ENCODE measurements around the gene GPR162. TPM values are rescaled to one million over a fixed set of nuclear protein-coding genes. Genes with fewer than 3 reads are reported as not detected.

Gene GPR162
- total and polyA plus RNA-seq, 7 donors = 1.2 to 16.1 (median 7.3) TPM

DNA sequence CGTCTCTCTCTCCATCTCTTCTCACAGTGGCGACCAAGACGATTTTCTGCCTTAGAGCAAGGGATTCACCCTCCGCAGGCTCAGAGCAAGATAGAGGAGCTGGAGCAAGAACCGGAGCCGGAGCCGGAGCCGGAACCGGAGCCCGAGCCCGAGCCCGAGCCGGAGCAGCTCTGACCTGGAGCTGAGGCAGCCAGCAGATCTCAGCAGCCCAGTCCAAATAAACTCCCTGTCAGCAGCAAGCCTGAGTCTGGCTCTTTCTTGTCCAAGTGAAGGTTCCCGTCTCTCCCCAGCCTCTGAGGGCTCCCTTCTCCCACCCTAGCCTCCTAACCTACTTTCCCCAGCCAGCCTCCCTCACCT lies 43.4 kb upstream of the GPR162 start:
- H3K4me1 ChIP-seq = peaks cover 0 to 34% (median 28%) of the 10 kb centered on the region in 4 donors
- no peaks in the 10 kb centered on the region for H3K36me3 ChIP-seq
- H3K9me3 ChIP-seq = no peaks in the 10 kb centered on the region
- peak overlapping the region; percentile 12 to 50 (median 46) for H3K4me3 ChIP-seq
- WGBS, 2 donors = 58 to 61% methylated on average over 14 of the region's 14 CpGs
- TF ChIP-seq POLR2A (IDR thresholded peaks at IDR 0.05) (no peak), POLR2AphosphoS5 (IDR thresholded peaks at IDR 0.05) (no peak), EP300 (IDR thresholded peaks at IDR 0.05) (no peak)
- TF ChIP-seq, protein P1, sequence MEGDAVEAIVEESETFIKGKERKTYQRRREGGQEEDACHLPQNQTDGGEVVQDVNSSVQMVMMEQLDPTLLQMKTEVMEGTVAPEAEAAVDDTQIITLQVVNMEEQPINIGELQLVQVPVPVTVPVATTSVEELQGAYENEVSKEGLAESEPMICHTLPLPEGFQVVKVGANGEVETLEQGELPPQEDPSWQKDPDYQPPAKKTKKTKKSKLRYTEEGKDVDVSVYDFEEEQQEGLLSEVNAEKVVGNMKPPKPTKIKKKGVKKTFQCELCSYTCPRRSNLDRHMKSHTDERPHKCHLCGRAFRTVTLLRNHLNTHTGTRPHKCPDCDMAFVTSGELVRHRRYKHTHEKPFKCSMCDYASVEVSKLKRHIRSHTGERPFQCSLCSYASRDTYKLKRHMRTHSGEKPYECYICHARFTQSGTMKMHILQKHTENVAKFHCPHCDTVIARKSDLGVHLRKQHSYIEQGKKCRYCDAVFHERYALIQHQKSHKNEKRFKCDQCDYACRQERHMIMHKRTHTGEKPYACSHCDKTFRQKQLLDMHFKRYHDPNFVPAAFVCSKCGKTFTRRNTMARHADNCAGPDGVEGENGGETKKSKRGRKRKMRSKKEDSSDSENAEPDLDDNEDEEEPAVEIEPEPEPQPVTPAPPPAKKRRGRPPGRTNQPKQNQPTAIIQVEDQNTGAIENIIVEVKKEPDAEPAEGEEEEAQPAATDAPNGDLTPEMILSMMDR (IDR thresholded peaks at IDR 0.05) = no peak
- H3K27ac ChIP-seq = peak overlapping the region; percentile 84 to 89 (median 88)
- intact Hi-C loops (cut with DNase I) = loop anchor here (2.0 to 5.0 kb wide), 3 partner anchors 47 to 163 kb away; partner anchors contain the start of gene ZNF384
- peak; percentile 91 for DNase-seq
- H3K27me3 ChIP-seq = no peaks in the 10 kb centered on the region

GRCh38 chr12:6778574-6779550 lies 42.8 kb upstream of the GPR162 start:
- Histone ChIP-seq H3K27ac (peak overlapping the region; percentile 84 to 89 (median 88)), H3K4me1 (peaks cover 0 to 28% (median 22%) of the 10 kb centered on the region in 4 donors), H3K36me3 (no peaks in the 10 kb centered on the region), H3K4me3 (peak overlapping the region; percentile 12 to 50 (median 46)), H3K27me3 (no peaks in the 10 kb centered on the region), H3K9me3 (no peaks in the 10 kb centered on the region)
- intact Hi-C loops (cut with DNase I) = loop anchor here (1.0 to 5.0 kb wide), 5 partner anchors 26 to 164 kb away; partner anchors contain the start of genes MLF2 and ZNF384
- WGBS, 2 donors = 4 to 7% methylated on average over 35 of the region's 35 CpGs
- TF ChIP-seq, protein P1 (IDR thresholded peaks at IDR 0.05) = peak; percentile 93 to 99 (median 96)
- TF ChIP-seq EP300 (IDR thresholded peaks at IDR 0.05) = peak in 1 of 4 donors; percentile 47
- TF ChIP-seq POLR2A (IDR thresholded peaks at IDR 0.05) = no peak
- peak; percentile 45 to 65 (median 62) for TF ChIP-seq POLR2AphosphoS5 (IDR thresholded peaks at IDR 0.05)
- peak; percentile 98 for DNase-seq

DNA sequence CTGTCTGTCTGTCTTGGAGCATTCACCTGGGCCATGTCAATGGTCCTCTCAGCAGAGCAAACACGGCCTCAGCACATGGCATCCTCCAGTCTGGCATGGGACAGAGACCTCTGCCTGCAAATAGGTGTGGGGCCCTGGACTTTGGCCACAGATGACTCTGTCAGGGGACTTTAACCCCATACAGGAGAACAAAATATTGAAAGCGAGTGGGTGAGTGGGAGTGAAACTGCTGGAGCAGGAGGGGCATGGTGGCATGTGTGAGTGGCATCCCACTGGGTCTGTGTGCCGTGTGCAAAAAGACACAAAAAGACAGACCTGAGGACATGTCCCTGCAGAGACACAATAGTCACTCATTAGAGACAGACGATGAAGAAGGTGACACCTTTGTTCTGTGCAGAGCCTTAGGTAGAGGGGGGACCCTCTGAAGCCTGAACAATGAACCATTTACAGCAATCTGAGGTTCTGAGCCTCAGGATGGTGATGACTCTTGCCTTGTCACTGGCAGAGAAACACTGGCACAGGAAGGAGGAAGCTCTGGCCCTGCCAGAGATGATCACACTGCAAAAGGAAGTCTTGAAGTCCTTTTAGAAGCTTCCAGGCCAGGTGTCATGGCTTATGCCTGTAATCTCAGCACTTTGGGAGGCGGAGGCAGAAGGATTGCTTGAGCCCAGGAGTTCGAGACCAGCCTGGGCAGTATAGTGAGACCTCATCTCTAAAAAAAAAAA lies 41.8 kb upstream of the GPR162 start:
- no peak for TF ChIP-seq POLR2A (IDR thresholded peaks at IDR 0.05)
- no peak for TF ChIP-seq EP300 (IDR thresholded peaks at IDR 0.05)
- TF ChIP-seq POLR2AphosphoS5 (IDR thresholded peaks at IDR 0.05) = no peak
- TF ChIP-seq, protein P1 (IDR thresholded peaks at IDR 0.05) = no peak
- Histone ChIP-seq H3K36me3 (no peaks in the 10 kb centered on the region), H3K27me3 (no peaks in the 10 kb centered on the region), H3K9me3 (no peaks in the 10 kb centered on the region), H3K4me3 (no peak overlapping the region), H3K4me1 (peaks cover 0 to 22% (median 19%) of the 10 kb centered on the region in 4 donors), H3K27ac (peak overlapping the region; percentile 84 to 89 (median 88))
- WGBS, 2 donors = 58 to 80% methylated on average over 6 of the region's 6 CpGs
- intact Hi-C loops (cut with DNase I) = loop anchor here (1.0 to 5.0 kb wide), 5 partner anchors 27 to 165 kb away; partner anchors contain the start of genes MLF2 and ZNF384
- no peak for DNase-seq

DNA sequence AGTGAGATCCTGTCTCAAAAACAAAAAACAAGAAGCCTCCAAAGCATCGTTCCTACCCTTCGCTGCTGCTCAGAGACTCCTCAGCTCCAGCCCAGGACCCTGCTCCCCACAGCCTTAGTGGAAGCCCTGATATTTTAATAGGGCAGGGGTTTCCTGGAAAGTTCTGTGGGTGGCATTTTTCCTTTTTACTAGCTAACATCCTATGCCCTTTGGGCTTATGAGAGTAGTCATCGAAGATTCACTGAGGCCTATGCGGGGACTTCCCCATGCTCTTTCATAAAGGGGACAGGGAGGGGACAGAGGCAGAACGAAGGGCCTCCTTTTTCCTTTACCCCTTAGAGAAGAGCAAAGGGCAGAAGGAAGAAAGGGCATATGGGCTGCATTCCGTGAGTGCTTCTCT lies 41.0 kb upstream of the GPR162 start:
- no peak for DNase-seq
- Histone ChIP-seq H3K27ac (no peak overlapping the region), H3K9me3 (no peaks in the 10 kb centered on the region), H3K36me3 (no peaks in the 10 kb centered on the region), H3K27me3 (no peaks in the 10 kb centered on the region), H3K4me3 (no peak overlapping the region), H3K4me1 (peaks cover 0 to 22% (median 19%) of the 10 kb centered on the region in 4 donors)
- 73 to 90% methylated on average over 6 of the region's 6 CpGs for WGBS, 2 donors
- TF ChIP-seq, protein P1 (IDR thresholded peaks at IDR 0.05) = no peak
- no peak for TF ChIP-seq EP300 (IDR thresholded peaks at IDR 0.05)
- TF ChIP-seq POLR2AphosphoS5 (IDR thresholded peaks at IDR 0.05) = no peak
- no peak for TF ChIP-seq POLR2A (IDR thresholded peaks at IDR 0.05)
- intact Hi-C loops (cut with DNase I) = no loop called here

Data from sigmoid colon (tissue), 7 donors.